DOHH2 (cell line): ENCODE measurements around the gene IRF7.
"Not testable (repeated sequence)": the region's sequence is repeated elsewhere in the genome, so short reads cannot be mapped to it uniquely, and the experiment has no call there.

Source experiments
- CTCF ChIP-seq: fragments of 200-600 bp; sonication (generic); IDR thresholded peaks from one replicate; pipeline ENCODE4 v1.5.1; 2014; ENCODE audit warnings: antibody characterized with exemption, mild to moderate bottlenecking, low read depth, low read length; ENCODE audit not compliant: poor library complexity, severe bottlenecking
- EZH2phosphoT487 ChIP-seq: fragments of 200-600 bp; sonication (generic); IDR thresholded peaks from 2 replicates; pipeline ENCODE4 v1.6.1; 2017; ENCODE audit warnings: borderline replicate concordance, mild to moderate bottlenecking, antibody characterized with exemption, low read length, moderate library complexity, mixed read lengths

GRCh38 chr11:653136-653535, 37.4 kb upstream of the IRF7 start:
- TF ChIP-seq CTCF, EZH2phosphoT487: not testable (repeated sequence)
